C4-2B (cell line): Measurements from ENCODE around the gene NLGN1.

ENCODE experiments used
- CTCF ChIP-seq: fragments of 450-650 bp; conservative IDR thresholded peaks from 2 replicates; pipeline ENCODE4 v1.5.1; 2017; ENCODE audit warnings: mild to moderate bottlenecking
- ZFX ChIP-seq: fragments of 450-650 bp; IDR thresholded peaks from 2 replicates; pipeline ENCODE4 v1.6.1; 2017

- no peak for TF ChIP-seq CTCF
- no peak for TF ChIP-seq ZFX
These were observed 322.0 kb downstream of the NLGN1 start for GRCh38 chr3:173719585-173719984.
